DND-41 (cell line): ENCODE measurements around the gene EBLN2.

Source experiments
- ATAC-seq: fragments of 200-7000 bp; cut with Tn5 transposase; 3 replicates; pipeline ENCODE4 v1.9.1; 2021; ENCODE audit warnings: low read depth; ENCODE audit not compliant: insufficient read depth
- DNase-seq: peaks from one replicate; pipeline ENCODE4 v3.0.0-alpha.2; 2020
- H2AFZ ChIP-seq: 2 replicates; pipeline ENCODE4 v1.6.0; 2012; ENCODE audit warnings: low read depth, low read length
- H3K27ac ChIP-seq: 2 replicates; pipeline ENCODE4 v1.5.1; 2012; ENCODE audit warnings: low read length, inconsistent platforms
- H3K27me3 ChIP-seq: fragments of 200-600 bp; sonication (generic); 2 replicates; pipeline ENCODE4 v1.6.0; 2012; ENCODE audit warnings: low read length, mild to moderate bottlenecking, inconsistent platforms; ENCODE audit not compliant: insufficient read depth, poor library complexity
- H3K36me3 ChIP-seq: 2 replicates; pipeline ENCODE4 v1.5.1; 2012; ENCODE audit warnings: low read length, inconsistent platforms; ENCODE audit not compliant: insufficient read depth
- H3K4me1 ChIP-seq: 2 replicates; pipeline ENCODE4 v1.5.1; 2012; ENCODE audit warnings: mild to moderate bottlenecking, low read length; ENCODE audit not compliant: insufficient read depth
- H3K4me2 ChIP-seq: 2 replicates; pipeline ENCODE4 v1.6.0; 2012; ENCODE audit warnings: mild to moderate bottlenecking, moderate library complexity, low read length, inconsistent platforms; ENCODE audit not compliant: insufficient read depth
- H3K4me3 ChIP-seq, 2 experiments: fragments of 200-600 bp in 1 of 2; shearing (Covaris generic) in 1 of 2; 2 replicates each; pipeline ENCODE4 v1.5.1; 2012 to 2016; ENCODE audit warnings: inconsistent platforms in 2 of 2, low read length in 2 of 2, mild to moderate bottlenecking in 2 of 2, low read depth in 1 of 2, moderate library complexity in 1 of 2
- H3K79me2 ChIP-seq: 2 replicates; pipeline ENCODE4 v1.6.0; 2012; ENCODE audit warnings: low read length, inconsistent platforms; ENCODE audit not compliant: insufficient read depth
- H3K9ac ChIP-seq: 2 replicates; pipeline ENCODE4 v1.6.0; 2012; ENCODE audit warnings: low read depth, mild to moderate bottlenecking, inconsistent platforms, low read length, moderate library complexity
- H3K9me3 ChIP-seq: 2 replicates; pipeline ENCODE4 v1.5.1; 2012; ENCODE audit warnings: low read length, moderate library complexity, mild to moderate bottlenecking, inconsistent platforms; ENCODE audit not compliant: insufficient read depth, severe bottlenecking
- H4K20me1 ChIP-seq: 2 replicates; pipeline ENCODE4 v1.6.0; 2012; ENCODE audit warnings: low read length; ENCODE audit not compliant: insufficient read depth
- CTCF ChIP-seq: IDR thresholded peaks from 2 replicates; pipeline ENCODE4 v1.5.1; 2012; ENCODE audit warnings: borderline replicate concordance, low read length, moderate library complexity, mild to moderate bottlenecking; ENCODE audit not compliant: poor library complexity, severe bottlenecking; ENCODE audit errors: extremely low read depth
- EZH2 ChIP-seq: IDR thresholded peaks from 3 replicates; pipeline ENCODE4 v1.6.1; 2012; ENCODE audit warnings: borderline replicate concordance, low read depth, mild to moderate bottlenecking, moderate library complexity, low read length, inconsistent platforms; ENCODE audit not compliant: severe bottlenecking

Gene EBLN2

GRCh38 chr3:73107215-73107614, 45.8 kb downstream of the EBLN2 start:
- H3K27ac ChIP-seq: no peak overlapping the region
- DNase-seq (no peak), ATAC-seq (no peak)
- H3K9ac ChIP-seq: no peak overlapping the region
- H3K4me3 ChIP-seq: no peak overlapping the region
- no peaks in the 10 kb centered on the region for H4K20me1 ChIP-seq
- TF ChIP-seq CTCF: no peak
- no peak for TF ChIP-seq EZH2
- H3K9me3 ChIP-seq: no peaks in the 10 kb centered on the region
- no peak overlapping the region for H3K4me2 ChIP-seq
- no peaks in the 10 kb centered on the region for H3K4me1 ChIP-seq
- no peak overlapping the region for H2AFZ ChIP-seq
- no peaks in the 10 kb centered on the region for H3K79me2 ChIP-seq
- no peaks in the 10 kb centered on the region for H3K27me3 ChIP-seq
- H3K36me3 ChIP-seq: no peaks in the 10 kb centered on the region

- no peak overlapping the region for H3K9ac ChIP-seq
- H4K20me1 ChIP-seq: no peaks in the 10 kb centered on the region
- no peaks in the 10 kb centered on the region for H3K4me1 ChIP-seq
- H2AFZ ChIP-seq: no peak overlapping the region
- no peak overlapping the region for H3K27ac ChIP-seq
- no peak overlapping the region for H3K4me3 ChIP-seq
- H3K36me3 ChIP-seq: no peaks in the 10 kb centered on the region
- no peaks in the 10 kb centered on the region for H3K9me3 ChIP-seq
- TF ChIP-seq EZH2: no peak
- no peak for TF ChIP-seq CTCF
- no peak overlapping the region for H3K4me2 ChIP-seq
- H3K79me2 ChIP-seq: no peaks in the 10 kb centered on the region
- ATAC-seq (no peak), DNase-seq (no peak)
- H3K27me3 ChIP-seq: no peaks in the 10 kb centered on the region
Measured at GRCh38 chr3:73107676-73108187, 46.3 kb downstream of the EBLN2 start.

GRCh38 chr3:73108750-73109149, 47.3 kb downstream of the EBLN2 start:
- H3K27ac ChIP-seq: no peak overlapping the region
- H3K4me3 ChIP-seq: no peak overlapping the region
- DNase-seq (no peak), ATAC-seq (no peak)
- no peaks in the 10 kb centered on the region for H3K36me3 ChIP-seq
- H3K4me1 ChIP-seq: no peaks in the 10 kb centered on the region
- H3K4me2 ChIP-seq: no peak overlapping the region
- no peak for TF ChIP-seq CTCF
- TF ChIP-seq EZH2: no peak
- H3K9ac ChIP-seq: no peak overlapping the region
- H3K9me3 ChIP-seq: no peaks in the 10 kb centered on the region
- H2AFZ ChIP-seq: no peak overlapping the region
- H4K20me1 ChIP-seq: no peaks in the 10 kb centered on the region
- no peaks in the 10 kb centered on the region for H3K79me2 ChIP-seq
- H3K27me3 ChIP-seq: no peaks in the 10 kb centered on the region

DNA sequence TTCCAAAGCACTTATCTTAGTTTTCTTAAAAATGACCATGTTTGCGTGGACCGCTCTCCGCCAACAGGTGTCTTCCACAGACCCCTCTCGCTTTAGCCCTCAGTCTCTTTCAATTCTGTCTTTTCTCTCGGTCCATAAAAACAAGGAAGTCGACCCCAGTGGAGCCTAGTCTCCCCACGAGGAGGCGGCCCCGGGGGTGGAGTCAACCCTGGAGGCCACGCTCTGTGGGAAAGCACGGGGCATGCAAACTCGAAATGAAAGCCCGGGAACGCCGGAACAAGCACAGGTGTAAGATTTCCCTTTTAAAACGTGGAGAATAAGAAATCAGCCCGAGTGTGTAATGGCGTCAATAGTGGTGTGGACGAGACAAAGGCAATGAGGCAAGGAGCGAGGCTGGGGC, 49.1 kb downstream of the EBLN2 start:
- no peak overlapping the region for H3K9ac ChIP-seq
- H3K27ac ChIP-seq: no peak overlapping the region
- H3K4me3 ChIP-seq: no peak overlapping the region
- no peaks in the 10 kb centered on the region for H3K36me3 ChIP-seq
- no peaks in the 10 kb centered on the region for H3K27me3 ChIP-seq
- H3K9me3 ChIP-seq: no peaks in the 10 kb centered on the region
- no peaks in the 10 kb centered on the region for H4K20me1 ChIP-seq
- no peak overlapping the region for H2AFZ ChIP-seq
- no peak for TF ChIP-seq EZH2
- no peak for TF ChIP-seq CTCF
- no peaks in the 10 kb centered on the region for H3K4me1 ChIP-seq
- no peak overlapping the region for H3K4me2 ChIP-seq
- ATAC-seq (no peak), DNase-seq (no peak)
- H3K79me2 ChIP-seq: no peaks in the 10 kb centered on the region
